ENCODE data around the gene UNC13B.

- no peak for TF ChIP-seq CTCF (IDR thresholded peaks at IDR 0.05)
- TF ChIP-seq POLR2A (IDR thresholded peaks at IDR 0.05): no peak
- no peak for TF ChIP-seq EP300 (IDR thresholded peaks at IDR 0.05)
These were observed 105.9 kb downstream of the UNC13B start for GRCh38 chr9:35267710-35268109.
